Endometrium (tissue), 2 donors: ENCODE results near the gene LLGL1.

Source experiments
- FAIRE-seq: peaks from 2 replicates; lab custom pipeline; 2012; peaks lifted over from hg19 to GRCh38; lab: Jason Lieb, UNC
- donor health status: control.
- donor health status: control.

LLGL1 gene

DNA sequence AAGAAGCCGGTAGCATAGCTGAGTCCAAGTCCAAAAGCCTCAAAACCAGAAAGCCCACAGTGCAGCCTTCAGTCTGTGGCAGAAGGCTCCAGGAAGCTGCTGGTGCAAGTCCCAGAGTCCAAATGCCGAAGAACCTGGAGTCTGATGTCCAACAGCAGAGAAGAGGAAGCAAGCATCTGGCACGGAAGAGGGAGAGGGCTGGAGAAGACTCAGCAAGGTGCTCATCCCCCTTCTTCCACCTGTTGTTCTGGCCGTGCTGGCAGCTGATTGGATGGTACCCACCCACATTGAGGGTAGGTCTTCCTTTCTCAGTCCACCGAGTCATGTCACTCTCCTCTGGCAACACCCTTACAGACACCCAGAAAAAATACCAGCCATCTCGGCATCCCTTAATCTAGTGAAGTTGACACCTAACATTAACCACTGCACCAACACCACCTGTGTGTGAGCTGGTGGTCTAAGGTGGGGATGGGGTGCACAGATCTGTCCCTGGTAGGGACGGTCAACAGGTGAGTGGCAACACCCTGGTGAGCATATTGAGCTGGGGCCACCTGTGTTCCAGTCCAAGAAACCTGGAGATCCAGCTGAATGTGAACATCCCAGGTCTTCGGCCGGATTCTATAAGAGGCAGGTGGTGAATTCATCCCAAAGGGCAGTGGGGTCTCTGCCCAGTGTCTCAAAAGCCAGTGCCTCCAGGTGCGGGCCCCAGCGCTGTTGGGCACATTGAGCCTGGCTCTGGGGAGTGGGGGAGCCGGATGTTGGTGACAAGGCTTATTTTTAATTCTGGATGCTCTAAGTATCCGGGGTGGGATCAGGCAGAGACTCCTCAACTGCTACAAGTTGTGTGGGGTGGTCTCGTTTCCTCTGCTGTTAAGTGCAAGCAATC is 44.9 kb downstream of the LLGL1 start:
- no peak for FAIRE-seq

GRCh38 chr17:18277076-18277475 is 51.6 kb downstream of the LLGL1 start:
- no peak for FAIRE-seq

GRCh38 chr17:18278867-18279266 is 53.4 kb downstream of the LLGL1 start:
- FAIRE-seq = no peak

DNA sequence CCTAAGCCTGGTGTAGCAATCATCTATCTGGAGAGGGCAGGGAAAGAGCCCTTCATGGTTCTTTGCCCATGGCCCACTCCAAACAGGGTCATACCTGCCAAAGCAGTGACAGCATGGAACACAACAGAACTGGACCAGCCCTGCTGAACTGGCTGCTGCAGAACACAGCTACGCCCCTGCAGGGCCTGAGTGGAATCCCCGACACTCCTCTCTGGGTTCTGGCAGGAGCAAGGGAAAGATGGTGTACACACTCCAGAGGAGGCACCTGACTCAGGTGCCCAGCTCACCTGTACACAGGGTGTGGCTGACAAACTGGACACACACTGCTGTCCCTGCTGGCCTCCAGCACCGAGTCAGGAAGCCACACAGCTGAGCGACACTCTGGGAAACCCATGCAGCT is 54.8 kb downstream of the LLGL1 start:
- FAIRE-seq = no peak

- FAIRE-seq = no peak
Measured at GRCh38 chr17:18280766-18281371, 55.4 kb downstream of the LLGL1 start.

GRCh38 chr17:18281788-18282187 is 56.4 kb downstream of the LLGL1 start:
- no peak for FAIRE-seq

GRCh38 chr17:18285296-18285695 is 59.9 kb downstream of the LLGL1 start:
- FAIRE-seq = no peak

DNA sequence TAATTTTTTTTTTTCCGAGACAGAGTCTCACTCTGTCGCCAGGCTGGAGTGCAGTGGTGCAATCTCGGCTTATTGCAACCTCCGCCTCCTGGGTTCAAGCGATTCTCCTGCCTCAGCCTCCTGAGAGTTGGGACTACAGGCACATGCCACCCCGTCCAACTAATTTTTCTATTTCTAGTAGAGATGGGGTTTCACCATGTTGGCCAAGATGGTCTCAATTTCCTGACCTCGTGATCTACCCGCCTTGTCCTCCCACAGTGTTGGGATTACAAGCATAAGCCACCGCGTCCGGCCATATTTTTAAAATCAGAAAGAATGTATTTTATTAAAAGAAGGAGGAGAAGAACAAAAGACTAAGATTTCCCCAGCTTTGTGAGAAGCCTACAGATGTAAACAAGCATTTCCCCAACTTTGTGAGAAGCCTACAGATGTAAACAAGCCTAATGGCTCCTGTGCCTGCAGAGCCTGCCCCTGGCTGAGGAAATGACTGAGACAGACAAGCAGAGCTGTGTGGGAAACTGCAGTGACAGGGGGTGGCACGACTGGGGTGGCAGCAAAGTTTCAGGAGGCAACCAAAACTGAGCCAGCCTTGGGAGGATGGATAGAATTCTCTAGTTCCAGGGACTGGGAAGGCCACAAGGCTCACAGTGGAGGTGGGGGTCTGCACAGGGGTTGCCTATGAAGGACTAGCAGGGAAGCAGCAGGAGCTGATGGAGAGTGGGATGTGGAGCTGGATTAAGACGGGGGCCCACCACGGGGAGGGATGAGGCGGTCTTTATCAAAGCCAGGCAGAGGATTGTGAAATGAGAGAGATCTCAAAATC is 66.5 kb downstream of the LLGL1 start:
- no peak for FAIRE-seq
